H1 (cell line): ENCODE measurements around the gene YAP1. TPM values are rescaled to one million over a fixed set of nuclear protein-coding genes. Genes with fewer than 3 reads are reported as not detected.

Experiments used
- CTCF ChIA-PET: fragments of 300-600 bp; sonication (Branson Sonifier 250); formaldehyde crosslinking; loops from one replicate; lab custom pipeline; 2021; ENCODE audit not compliant: partially characterized antibody; lab: Charles Lee
- POLR2A ChIA-PET: fragments of 300-600 bp; sonication (Branson Sonifier 250); formaldehyde crosslinking; loops from one replicate; lab custom pipeline; 2021; ENCODE audit warnings: inconsistent platforms; ENCODE audit not compliant: partially characterized antibody; lab: Charles Lee
- DNase-seq, 2 experiments: peaks; one replicate each; pipeline versions ENCODE4 v3.0.0 to v3.0.0-alpha.2; 2010 to 2022; ENCODE audit warnings: low spot score in 2 of 2, low read depth in 1 of 2, mixed read lengths in 1 of 2
- FAIRE-seq: peaks from 2 replicates; lab custom pipeline; 2011; peaks lifted over from hg19 to GRCh38; lab: Jason Lieb, UNC
- H2AFZ ChIP-seq: 2 replicates; pipeline ENCODE4 v1.8.1; 2012; ENCODE audit warnings: low read length, inconsistent platforms
- H2AK5ac ChIP-seq: 2 replicates; pipeline ENCODE4 v1.6.1; 2013; ENCODE audit warnings: low read depth, low read length
- H2BK120ac ChIP-seq: replicated peaks from 2 replicates; pipeline ENCODE3; 2013; ENCODE audit warnings: low read depth, low read length, inconsistent platforms
- H2BK12ac ChIP-seq: 2 replicates; pipeline ENCODE4 v1.6.1; 2013; ENCODE audit warnings: low read depth, low read length
- H2BK15ac ChIP-seq: 2 replicates; pipeline ENCODE4 v1.6.1; 2013; ENCODE audit warnings: low read length
- H2BK20ac ChIP-seq: 2 replicates; pipeline ENCODE4 v1.6.1; 2013; ENCODE audit warnings: low read length
- H2BK5ac ChIP-seq: 2 replicates; pipeline ENCODE4 v1.6.1; 2013; ENCODE audit warnings: low read depth, low read length
- H3K14ac ChIP-seq: 2 replicates; pipeline ENCODE4 v1.6.1; 2013; ENCODE audit warnings: inconsistent platforms; ENCODE audit not compliant: insufficient read length
- H3K18ac ChIP-seq: 2 replicates; pipeline ENCODE4 v1.6.1; 2013; ENCODE audit warnings: low read length; ENCODE audit errors: extremely low read depth
- H3K23ac ChIP-seq: 2 replicates; pipeline ENCODE4 v1.6.1; 2013; ENCODE audit warnings: inconsistent platforms; ENCODE audit not compliant: insufficient read length
- H3K23me2 ChIP-seq: 2 replicates; pipeline ENCODE4 v1.6.1; 2013; ENCODE audit warnings: low read depth, low read length
- H3K27ac ChIP-seq: 2 replicates; pipeline ENCODE4 v1.6.1; 2011; ENCODE audit warnings: low read depth, low read length, inconsistent platforms
- H3K27me3 ChIP-seq, 4 experiments: replicated peaks in 1 of 4; 1 replicate in 1 of 4; 2 replicates in 3 of 4; pipeline versions ENCODE4 v1.6.1 to v1.8.1; 2011 to 2013; ENCODE audit warnings: low read length in 3 of 4, mild to moderate bottlenecking in 3 of 4, inconsistent platforms in 2 of 4, mixed read lengths in 2 of 4, moderate library complexity in 1 of 4; ENCODE audit not compliant: control insufficient read depth in 3 of 4, insufficient read depth in 3 of 4; ENCODE audit errors: extremely low read depth in 1 of 4
- H3K36me3 ChIP-seq, 4 experiments: 2 replicates each; pipeline versions ENCODE4 v1.6.1 to v1.8.1; 2011 to 2013; ENCODE audit warnings: mild to moderate bottlenecking in 4 of 4, low read length in 3 of 4, moderate library complexity in 2 of 4, control low read depth in 1 of 4, inconsistent platforms in 1 of 4; ENCODE audit not compliant: insufficient read depth in 4 of 4, control insufficient read depth in 2 of 4
- H3K4ac ChIP-seq: replicated peaks from 2 replicates; pipeline ENCODE3; 2013; ENCODE audit warnings: low read length, low read depth, mixed read lengths, inconsistent platforms; ENCODE audit not compliant: insufficient read length
- H3K4me1 ChIP-seq, 4 experiments: replicated peaks in 1 of 4; 1 replicate in 1 of 4; 2 replicates in 3 of 4; pipeline versions ENCODE4 v1.6.1 to v1.8.1; 2011 to 2013; ENCODE audit warnings: low read length in 3 of 4, inconsistent platforms in 2 of 4, mixed read lengths in 1 of 4; ENCODE audit not compliant: insufficient read depth in 4 of 4, control insufficient read depth in 3 of 4
- H3K4me2 ChIP-seq, 2 experiments: 2 replicates each; pipeline versions ENCODE4 v1.6.1 to v1.8.1; 2011 to 2013; ENCODE audit warnings: low read depth in 2 of 2, low read length in 2 of 2, control low read depth in 1 of 2, inconsistent platforms in 1 of 2, mild to moderate bottlenecking in 1 of 2; ENCODE audit not compliant: insufficient read depth in 1 of 2
- H3K4me3 ChIP-seq, 4 experiments: fragments of 200-600, 300-600 bp in 1 of 4; sonication (generic), shearing (Covaris generic), sonication (Bioruptor Twin) in 1 of 4; 2 replicates each; pipeline versions ENCODE4 v1.5.1 to v1.8.1; 2011 to 2016; ENCODE audit warnings: low read length in 4 of 4, low read depth in 3 of 4, control low read depth in 2 of 4, inconsistent platforms in 2 of 4, mild to moderate bottlenecking in 2 of 4, mixed read lengths in 1 of 4, moderate library complexity in 1 of 4; ENCODE audit not compliant: insufficient read depth in 2 of 4; ENCODE audit errors: extremely low read depth in 1 of 4
- H3K56ac ChIP-seq: replicated peaks from 2 replicates; pipeline ENCODE3; 2013; ENCODE audit warnings: low read depth, mild to moderate bottlenecking, mixed read lengths, low read length, inconsistent platforms; ENCODE audit not compliant: insufficient read length
- H3K79me1 ChIP-seq: 2 replicates; pipeline ENCODE4 v1.6.1; 2013; ENCODE audit warnings: low read depth, low read length, control low read depth
- H3K79me2 ChIP-seq, 2 experiments: 2 replicates each; pipeline versions ENCODE4 v1.6.1 to v1.8.1; 2012 to 2013; ENCODE audit warnings: low read length in 2 of 2, mild to moderate bottlenecking in 2 of 2, inconsistent platforms in 1 of 2; ENCODE audit not compliant: insufficient read depth in 2 of 2, control insufficient read depth in 1 of 2
- H3K9ac ChIP-seq, 4 experiments: replicated peaks in 1 of 4; 1 replicate in 1 of 4; 2 replicates in 3 of 4; pipeline versions ENCODE4 v1.6.1 to v1.8.1; 2011 to 2013; ENCODE audit warnings: low read depth in 3 of 4, low read length in 3 of 4, control low read depth in 2 of 4, mild to moderate bottlenecking in 2 of 4, moderate library complexity in 2 of 4, inconsistent platforms in 1 of 4; ENCODE audit errors: extremely low read depth in 1 of 4
- H3K9me3 ChIP-seq, 2 experiments: 2 replicates each; pipeline versions ENCODE4 v1.6.1 to v1.8.1; 2012 to 2013; ENCODE audit warnings: mild to moderate bottlenecking in 2 of 2, moderate library complexity in 2 of 2, control low read depth in 1 of 2, inconsistent platforms in 1 of 2, low read depth in 1 of 2, low read length in 1 of 2, mixed read lengths in 1 of 2; ENCODE audit not compliant: insufficient read depth in 2 of 2
- H4K20me1 ChIP-seq, 2 experiments: replicated peaks in 1 of 2; 2 replicates each; pipeline versions ENCODE3 to v1.8.1; 2011 to 2013; ENCODE audit warnings: inconsistent platforms in 2 of 2, low read length in 2 of 2, mild to moderate bottlenecking in 1 of 2; ENCODE audit not compliant: insufficient read depth in 2 of 2, control insufficient read depth in 1 of 2
- H4K5ac ChIP-seq: 2 replicates; pipeline ENCODE4 v1.6.1; 2013; ENCODE audit warnings: low read length, low read depth, mixed read lengths, inconsistent platforms; ENCODE audit not compliant: insufficient read length
- H4K8ac ChIP-seq: 2 replicates; pipeline ENCODE4 v1.8.0; 2013; ENCODE audit warnings: mild to moderate bottlenecking, moderate library complexity, low read length, inconsistent platforms; ENCODE audit not compliant: insufficient read depth; ENCODE audit errors: extremely low read depth
- H4K91ac ChIP-seq: replicated peaks from 2 replicates; pipeline ENCODE3; 2013; ENCODE audit warnings: low read length, mixed read lengths, inconsistent platforms; ENCODE audit not compliant: insufficient read length
- ATF3 ChIP-seq: IDR thresholded peaks from 2 replicates; pipeline ENCODE4 v1.6.1; 2011; ENCODE audit warnings: low read depth, mild to moderate bottlenecking, low read length; ENCODE audit not compliant: insufficient read depth
- CHD1 ChIP-seq: IDR thresholded peaks from 2 replicates; pipeline ENCODE4 v1.6.1; 2012; ENCODE audit warnings: low read depth, low read length, improper control_type of control experiment
- GTF2F1 ChIP-seq: IDR thresholded peaks from 2 replicates; pipeline ENCODE4 v1.6.1; 2012; ENCODE audit warnings: low read depth, low read length, improper control_type of control experiment, borderline replicate concordance
- JUND ChIP-seq: IDR thresholded peaks from 2 replicates; pipeline ENCODE4 v1.6.1; 2011; ENCODE audit warnings: mild to moderate bottlenecking, improper control_type of control experiment, low read length
- PHF8 ChIP-seq: fragments of 200-600 bp; sonication (generic); conservative IDR thresholded peaks from 2 replicates; pipeline ENCODE4 v1.7.1; 2012; ENCODE audit warnings: low read depth, mild to moderate bottlenecking, inconsistent platforms, low read length, moderate library complexity
- SAP30 ChIP-seq: fragments of 300-600 bp; sonication (generic); IDR thresholded peaks from 2 replicates; pipeline ENCODE4 v1.7.1; 2012; ENCODE audit warnings: low read length, moderate library complexity, mild to moderate bottlenecking, inconsistent platforms; ENCODE audit not compliant: insufficient read depth, insufficient replicate concordance
- WGBS, 2 experiments: shearing (Covaris generic) in 1 of 2; methylation state at CpG; one replicate each; pipeline versions ENCODE4 v1.1.6 to v1.1.7; 2013 to 2015; ENCODE audit warnings: low lambda C conversion rate in 2 of 2, mixed read lengths in 2 of 2, inconsistent platforms in 1 of 2, low coverage in 1 of 2, missing lambda C conversion rate in 1 of 2; ENCODE audit not compliant: insufficient replicate concordance in 2 of 2, insufficient coverage in 1 of 2, insufficient read length in 1 of 2; ENCODE audit errors: extremely low coverage in 1 of 2, missing lambda C conversion rate in 1 of 2; 5-methylcytosine and 5-hydroxymethylcytosine counted together
- polyA plus RNA-seq, 7 experiments: library from polyadenylated mRNA; depleted of rRNA in 3 of 7; stranded (reverse) in 5 of 7; unstranded in 2 of 7; fragments of >200 nt in 5 of 7; fragments of 200-250 nt in 2 of 7; gene quantifications; 1 replicate in 5 of 7; 2 replicates in 1 of 7; 4 replicates in 1 of 7; pipeline versions ENCODE4 v1.2.1 to v1.2.3, GENCODE V29; 2011 to 2013; ENCODE audit warnings: missing spikeins in 2 of 7, mixed read lengths in 2 of 7
- total RNA-seq: library from RNA; stranded (reverse); fragmentation: NEBNext Ultra II Directional; extraction: Animal tissue kit (Norgen Biotek cat#: 25700); gene quantifications from 2 replicates; pipeline ENCODE4 v1.2.1, GENCODE V29; 2021

The YAP1 gene
- total and polyA plus RNA-seq, 2 of the 8 experiments (the other 6 are each of a cell fraction or from before 2014, with no cell fraction given), result 62.0 to 108 TPM

- Histone ChIP-seq H3K79me2 (no peaks in the 10 kb centered on the region), H2BK15ac (no peak overlapping the region), H3K14ac (no peak overlapping the region), H4K91ac (no peak overlapping the region), H3K56ac (no peak overlapping the region), H3K23ac (no peak overlapping the region), H3K18ac (no peak overlapping the region), H2BK20ac (no peak overlapping the region), H3K27me3 (no peaks in the 10 kb centered on the region), H3K4ac (no peak overlapping the region), H3K27ac (no peak overlapping the region), H4K5ac (no peak overlapping the region), H3K4me2 (no peak overlapping the region), H2BK5ac (no peak overlapping the region), H3K36me3 (no peaks in the 10 kb centered on the region), H3K9ac (no peak overlapping the region), H3K79me1 (no peaks in the 10 kb centered on the region), H2AFZ (no peak overlapping the region), H3K23me2 (no peaks in the 10 kb centered on the region), H4K8ac (no peak overlapping the region), H2BK120ac (no peak overlapping the region), H3K4me1 (peaks cover 0 to 2% (median 0%) of the 10 kb centered on the region in 4 experiments; a peak in 1 of 7 replicates), H3K9me3 (peaks cover 6 to 8% of the 10 kb centered on the region in 2 experiments; a peak in 2 of 4 replicates), H2AK5ac (no peak overlapping the region), H3K4me3 (no peak overlapping the region), H4K20me1 (no peaks in the 10 kb centered on the region), H2BK12ac (no peak overlapping the region)
- ChIA-PET CTCF (interaction anchor here (1.4 kb wide), 1 partner anchor 11 kb away, joined by 3 read pairs; no protein-coding TSS in a partner anchor), POLR2A (no interaction called here)
- no peak for DNase-seq
- TF ChIP-seq CHD1 (no peak), PHF8 (no peak), ATF3 (no peak), JUND (no peak), GTF2F1 (no peak), SAP30 (no peak)
- 73% methylated on average over 1 of the region's 1 CpG; no CpG with 5 or more reads in 1 of the 2 experiments for WGBS, 2 experiments
- FAIRE-seq, result no peak
Observed at GRCh38 chr11:102071497-102072472, 38.5 kb upstream of the YAP1 start.
